GM19395 (cell line): Measurements from ENCODE around the gene DOCK1.

Experiments used
- ATAC-seq: cut with Tn5 transposase; IDR thresholded peaks from one replicate; pipeline ENCODE4 v1.9.1; 2021; ENCODE audit warnings: mild to moderate bottlenecking, moderate library complexity; ENCODE audit not compliant: unreplicated experiment

The DOCK1 gene

GRCh38 chr10:127408733-127409132, 503.5 kb downstream of the DOCK1 start:
- no peak for ATAC-seq

GRCh38 chr10:127410030-127410429, 504.8 kb downstream of the DOCK1 start:
- ATAC-seq: no peak

GRCh38 chr10:127411062-127411461, 505.8 kb downstream of the DOCK1 start:
- no peak for ATAC-seq

GRCh38 chr10:127413326-127413725, 508.1 kb downstream of the DOCK1 start:
- ATAC-seq: no peak

GRCh38 chr10:127414024-127414423, 508.8 kb downstream of the DOCK1 start:
- no peak for ATAC-seq

- ATAC-seq: no peak
Measured at GRCh38 chr10:127415116-127415515, 509.9 kb downstream of the DOCK1 start.

GRCh38 chr10:127415901-127416581, 510.8 kb downstream of the DOCK1 start:
- ATAC-seq: no peak

- ATAC-seq: no peak
Measured at GRCh38 chr10:127417031-127417430, 511.8 kb downstream of the DOCK1 start.

GRCh38 chr10:127417686-127418401, 512.6 kb downstream of the DOCK1 start:
- no peak for ATAC-seq

- ATAC-seq: no peak
Measured at GRCh38 chr10:127418536-127419168, 513.4 kb downstream of the DOCK1 start.

GRCh38 chr10:127420138-127420684, 515.0 kb downstream of the DOCK1 start:
- no peak for ATAC-seq

- no peak for ATAC-seq
Measured at GRCh38 chr10:127423218-127423915, 518.1 kb downstream of the DOCK1 start.

GRCh38 chr10:127424594-127425264, 519.5 kb downstream of the DOCK1 start:
- ATAC-seq: no peak

- ATAC-seq: no peak
Measured at GRCh38 chr10:127426746-127427145, 521.5 kb downstream of the DOCK1 start.

GRCh38 chr10:127427926-127428325, 522.7 kb downstream of the DOCK1 start:
- no peak for ATAC-seq

- ATAC-seq: no peak
Measured at GRCh38 chr10:127428385-127428980, 523.3 kb downstream of the DOCK1 start.

GRCh38 chr10:127429601-127430312, 524.5 kb downstream of the DOCK1 start:
- ATAC-seq: no peak

- no peak for ATAC-seq
Measured at GRCh38 chr10:127431525-127431924, 526.3 kb downstream of the DOCK1 start.

- no peak for ATAC-seq
Measured at GRCh38 chr10:127434006-127434405, 528.8 kb downstream of the DOCK1 start.

GRCh38 chr10:127435246-127435645, 530.0 kb downstream of the DOCK1 start:
- no peak for ATAC-seq
